GM21723 (cell line): ENCODE data around the gene MTFR1L.

Experiments
- ATAC-seq: cut with Tn5 transposase; IDR thresholded peaks from one replicate; pipeline ENCODE4 v1.9.1; 2021; ENCODE audit warnings: mild to moderate bottlenecking, moderate library complexity; ENCODE audit not compliant: unreplicated experiment

The MTFR1L gene

DNA sequence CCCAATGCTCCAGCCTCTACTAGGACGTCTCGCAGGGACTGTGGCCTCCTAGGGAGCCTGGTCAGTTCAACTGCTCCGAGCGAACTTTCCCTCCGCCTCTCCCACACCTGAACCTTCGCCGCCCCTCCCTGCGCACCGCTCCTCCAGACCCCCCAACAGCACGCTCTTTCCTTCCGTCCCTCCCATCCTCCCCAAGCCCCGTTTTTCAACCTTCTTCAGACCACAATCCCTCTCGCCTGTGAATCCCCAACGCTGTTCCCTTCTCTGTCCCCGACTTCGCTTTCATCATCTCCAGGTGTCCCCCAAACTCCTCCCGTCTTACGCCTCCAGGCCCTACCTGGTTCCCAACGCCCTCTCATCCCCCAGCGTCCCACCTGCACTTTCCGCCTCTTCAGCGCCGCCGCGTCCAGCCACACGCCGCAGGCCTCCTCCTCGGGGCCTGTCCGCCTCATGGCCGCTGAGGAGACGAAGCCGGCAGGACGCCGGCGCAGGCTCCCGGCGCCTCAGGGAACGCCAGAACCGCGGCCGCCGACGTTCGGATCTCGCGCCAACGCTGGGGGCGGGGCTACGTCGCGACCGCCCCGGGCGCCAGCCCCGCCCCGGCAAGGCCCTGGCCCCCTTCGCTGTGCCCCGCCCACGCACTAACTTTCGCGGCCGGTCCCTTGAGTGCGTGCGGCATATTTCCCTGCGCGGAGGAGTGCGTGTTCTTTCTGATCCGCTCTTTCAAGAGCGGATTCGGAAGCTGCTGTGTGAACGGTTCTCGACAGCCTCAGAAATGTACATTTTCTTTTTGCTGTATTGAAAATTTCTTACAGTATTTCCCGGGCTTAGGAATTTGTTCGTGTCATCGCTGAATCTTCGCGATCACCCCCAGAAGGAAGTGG lies 39.4 kb downstream of the MTFR1L start, which contains the start of gene AUNIP:
Gene AUNIP, minus strand, starts transcription at position 552 of the 884 bp plus-strand sequence. Its CDS starts 100 bp downstream, at position 452.
- peak; percentile 90 for ATAC-seq

DNA sequence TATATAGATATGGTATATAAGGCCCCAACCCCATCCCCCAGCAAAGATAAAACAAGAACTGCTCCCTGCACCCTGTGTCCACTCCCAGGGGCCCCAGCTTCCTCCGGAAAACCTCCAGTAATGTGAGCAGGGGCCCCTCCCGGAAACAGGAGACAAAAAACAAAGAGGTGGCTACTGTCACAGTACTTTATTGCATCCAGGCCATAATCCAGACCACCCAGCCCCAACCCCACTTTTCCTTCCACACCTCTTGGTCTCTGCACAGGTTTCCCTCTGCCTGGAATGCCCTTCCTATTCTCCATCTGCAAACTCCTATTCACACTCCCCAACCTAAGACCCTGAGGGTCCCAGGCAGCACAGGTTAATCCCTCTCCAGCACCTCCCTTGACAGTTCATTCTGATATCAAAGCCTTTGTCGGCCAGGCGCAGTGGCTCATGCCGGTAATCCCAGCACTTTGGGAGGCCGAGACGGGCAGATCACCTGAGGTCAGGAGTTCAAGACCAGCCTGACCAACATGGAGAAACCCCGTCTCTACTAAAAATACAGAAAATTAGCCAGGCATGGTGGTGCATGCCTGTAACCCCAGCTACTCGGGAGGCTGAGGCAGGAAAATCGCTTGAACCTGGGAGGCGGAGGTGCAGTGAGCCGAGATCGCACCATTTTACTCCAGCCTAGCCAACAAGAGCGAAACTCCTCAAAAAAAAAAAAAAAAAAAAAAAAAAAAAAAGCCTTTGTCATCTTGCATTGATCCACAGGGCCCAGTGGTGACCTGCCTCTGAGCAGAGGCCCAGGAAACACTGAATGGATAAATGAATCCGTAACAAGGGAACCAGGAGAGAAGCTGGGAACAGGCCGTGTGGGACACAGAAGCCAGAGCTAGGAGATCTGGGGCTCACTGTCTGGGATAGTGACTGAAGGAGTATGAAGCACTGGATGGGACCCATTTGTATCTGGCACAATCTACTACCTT lies 41.8 kb downstream of the MTFR1L start:
- ATAC-seq, result no peak

DNA sequence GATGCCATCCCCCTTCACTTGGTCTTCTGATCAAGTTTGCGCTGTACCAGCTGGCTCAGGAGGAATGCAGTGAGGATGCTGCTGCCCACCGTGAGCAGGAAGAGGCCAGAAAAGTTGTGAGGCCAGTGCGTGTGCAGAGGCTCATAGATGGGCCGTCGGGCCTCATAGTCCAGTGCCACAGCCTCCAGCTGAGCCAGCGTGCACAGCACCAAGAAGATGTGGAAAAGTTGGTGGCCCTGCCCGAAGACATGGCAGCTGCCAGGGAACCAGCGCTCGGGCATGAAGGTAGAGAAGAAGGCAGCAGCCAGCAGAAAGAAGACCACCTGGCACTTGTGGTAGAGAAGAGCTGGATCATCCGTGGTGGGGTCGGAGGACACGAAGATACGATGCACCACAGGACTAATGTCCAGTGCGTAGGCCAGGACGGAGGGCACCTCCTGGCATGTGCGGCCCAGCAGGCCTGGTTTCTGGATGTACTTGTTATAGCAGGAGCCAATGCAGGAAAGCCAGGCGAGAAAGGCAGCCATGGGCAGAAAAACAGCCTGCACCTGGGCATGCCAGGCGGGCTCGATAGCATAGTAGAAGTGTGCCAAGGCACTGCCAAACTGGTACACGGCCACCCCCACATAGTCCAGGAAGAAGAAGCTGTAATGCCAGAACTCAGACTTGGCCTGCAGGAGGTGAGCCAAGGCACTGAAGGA lies 43.2 kb downstream of the MTFR1L start:
- no peak for ATAC-seq

DNA sequence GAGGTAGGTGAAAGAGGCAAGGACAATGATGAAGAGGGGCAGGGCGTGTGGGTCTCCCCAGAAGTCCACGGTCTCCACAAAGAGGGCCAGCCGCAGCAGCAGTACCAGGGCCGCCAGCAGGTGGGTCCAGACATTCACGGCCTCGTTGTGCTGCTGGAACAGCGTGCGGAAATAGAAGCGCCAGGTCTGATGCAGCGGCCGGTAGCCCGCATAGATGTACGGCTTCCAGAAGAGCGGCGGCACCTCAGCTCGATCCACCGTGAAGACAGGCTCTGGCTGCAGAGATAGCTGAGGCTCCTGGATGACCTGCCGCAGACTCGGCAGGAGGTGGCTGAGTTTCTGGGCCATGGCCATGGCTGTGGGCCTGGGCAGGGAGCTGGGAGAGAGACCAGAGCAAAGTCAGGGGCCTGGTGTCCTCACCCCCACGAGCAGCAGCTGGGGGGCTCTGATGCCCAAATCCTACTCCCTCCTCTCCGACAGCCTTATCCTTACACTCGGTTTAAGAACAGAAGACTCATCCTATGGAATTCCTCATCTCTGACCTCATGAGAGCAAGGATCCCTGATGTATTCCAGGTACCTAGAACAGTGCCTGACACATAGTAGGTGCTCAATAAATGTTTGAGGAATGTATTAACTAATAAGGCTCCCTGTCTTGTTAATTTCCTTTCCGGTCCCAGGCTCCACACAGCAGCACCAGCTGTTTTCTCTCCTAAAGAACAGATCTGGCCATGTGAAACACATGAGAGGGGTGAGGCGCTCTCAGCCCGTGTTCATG lies 43.9 kb downstream of the MTFR1L start:
- ATAC-seq, result no peak

DNA sequence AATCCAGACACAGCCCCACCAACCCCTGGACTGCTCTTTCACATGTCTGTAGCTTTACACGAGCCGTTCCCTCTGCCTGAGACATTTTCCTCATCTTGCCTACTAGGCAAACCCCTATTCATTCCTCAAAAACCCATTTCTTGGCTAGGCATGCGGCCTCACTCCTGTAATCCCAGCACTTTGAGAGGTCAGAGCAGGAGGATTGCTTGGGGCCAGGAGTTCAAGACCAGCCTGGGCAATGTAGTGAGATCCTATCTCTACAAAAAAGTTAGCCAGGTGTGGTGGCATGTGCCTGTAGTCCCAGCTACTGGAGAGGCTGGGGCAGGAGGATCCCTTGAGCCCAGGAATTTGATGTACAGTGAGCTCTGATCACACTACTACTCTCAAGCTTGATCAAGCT lies 44.7 kb downstream of the MTFR1L start:
- no peak for ATAC-seq

DNA sequence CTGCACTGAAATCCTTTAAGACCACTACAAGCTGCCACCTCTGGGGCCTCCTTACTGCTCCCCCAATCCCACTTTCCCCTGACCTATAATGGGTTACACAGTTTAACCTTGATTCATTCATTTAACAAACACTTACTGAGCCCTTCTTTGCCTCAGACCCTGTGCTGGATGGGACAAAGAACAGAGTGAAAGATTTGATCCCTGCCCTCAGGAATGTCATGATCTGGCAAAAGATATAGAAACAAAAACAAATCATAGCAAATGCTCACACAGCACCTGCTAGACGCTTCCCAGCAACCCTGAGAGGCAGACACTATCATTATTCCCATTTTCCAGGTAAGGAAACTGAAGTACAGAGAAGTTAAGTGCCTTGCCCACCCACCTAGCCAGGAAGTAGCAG lies 46.5 kb downstream of the MTFR1L start:
- ATAC-seq, result no peak

DNA sequence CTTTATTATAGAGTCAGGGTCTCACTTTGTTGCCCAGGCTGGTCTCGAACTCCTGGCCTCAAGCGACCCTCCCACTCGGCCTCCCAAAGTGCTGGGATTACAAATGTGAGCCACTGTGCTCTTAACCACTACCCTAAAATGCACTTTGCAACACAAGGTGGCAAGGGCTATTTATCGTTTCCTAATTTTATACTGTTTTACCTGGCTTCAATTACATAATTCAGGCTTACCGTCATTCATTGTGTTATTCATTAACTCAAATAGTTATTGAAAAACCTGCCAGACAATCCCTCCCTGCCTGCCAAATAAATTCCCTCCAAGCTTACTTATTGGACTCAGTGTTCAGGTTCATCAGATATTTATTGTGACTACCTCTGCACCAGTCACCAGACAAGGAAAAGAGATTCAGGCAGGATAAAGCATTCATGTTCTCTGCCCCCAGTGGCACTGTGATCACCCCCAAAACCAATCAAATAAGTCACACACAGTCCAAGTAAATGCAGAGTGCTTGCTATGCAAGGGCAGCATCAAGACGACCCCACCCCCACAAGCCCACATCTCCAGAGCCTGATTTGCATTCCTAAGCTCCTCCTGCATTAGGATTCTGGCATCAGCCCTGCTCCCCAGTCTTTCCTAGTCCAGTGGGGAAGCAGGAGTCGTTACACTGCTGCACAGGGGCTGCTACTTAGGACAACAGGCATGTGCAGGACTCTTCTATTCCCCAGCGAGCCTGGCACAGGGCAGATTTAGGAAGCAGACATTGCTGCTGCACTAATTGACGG lies 47.6 kb downstream of the MTFR1L start:
- no peak for ATAC-seq

DNA sequence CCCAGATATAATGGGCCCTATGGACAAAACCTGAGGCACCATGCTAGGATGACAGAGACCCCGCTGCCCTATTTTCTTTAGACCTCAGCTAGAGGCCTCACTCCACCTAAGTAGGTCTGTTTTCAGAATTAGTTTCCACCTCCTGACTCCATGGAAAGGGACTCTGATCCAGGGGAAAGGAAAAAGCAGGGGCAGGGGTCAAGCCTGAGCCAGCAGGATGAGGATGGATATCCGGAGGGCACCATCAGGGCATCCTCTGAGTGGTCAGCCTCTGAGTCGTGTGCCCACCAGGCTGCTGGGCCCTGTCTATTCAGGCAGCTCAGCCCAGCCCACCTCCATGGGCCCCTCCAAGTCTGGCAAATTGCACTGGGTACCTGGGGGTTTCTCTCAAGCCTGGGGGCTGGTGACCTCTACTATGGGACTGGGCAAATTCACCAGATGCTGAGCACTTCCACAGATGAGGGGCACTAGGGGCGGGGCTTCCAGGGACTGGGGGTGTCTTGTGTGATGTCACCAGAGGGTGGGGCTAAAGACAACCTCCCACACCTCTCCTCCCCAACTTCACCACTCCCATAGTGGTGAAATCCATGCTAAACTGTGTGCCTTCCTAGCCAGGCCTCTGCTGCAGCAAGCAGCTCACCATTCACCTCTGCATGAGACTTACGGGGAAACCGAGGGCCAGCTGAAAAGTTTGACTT lies 50.3 kb downstream of the MTFR1L start:
- no peak for ATAC-seq

DNA sequence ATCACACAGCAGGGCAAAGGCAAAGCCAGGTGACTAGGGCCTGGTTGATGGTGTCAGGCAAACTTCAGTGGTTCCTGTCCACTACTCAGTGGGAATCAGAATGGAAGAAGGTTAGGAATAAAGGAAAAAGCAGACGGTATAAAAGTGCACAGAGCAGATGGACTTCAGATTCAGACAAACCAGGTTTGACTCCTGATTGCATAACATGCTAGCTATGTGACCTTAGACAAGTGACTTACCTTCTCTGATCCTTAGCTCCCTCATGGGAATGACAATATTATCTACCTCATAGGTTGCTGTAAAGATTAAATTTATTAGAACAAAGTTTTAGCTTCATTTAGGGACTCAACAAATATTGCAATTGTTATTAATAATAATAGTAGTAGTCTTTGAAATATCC lies 50.9 kb downstream of the MTFR1L start:
- ATAC-seq, result no peak

DNA sequence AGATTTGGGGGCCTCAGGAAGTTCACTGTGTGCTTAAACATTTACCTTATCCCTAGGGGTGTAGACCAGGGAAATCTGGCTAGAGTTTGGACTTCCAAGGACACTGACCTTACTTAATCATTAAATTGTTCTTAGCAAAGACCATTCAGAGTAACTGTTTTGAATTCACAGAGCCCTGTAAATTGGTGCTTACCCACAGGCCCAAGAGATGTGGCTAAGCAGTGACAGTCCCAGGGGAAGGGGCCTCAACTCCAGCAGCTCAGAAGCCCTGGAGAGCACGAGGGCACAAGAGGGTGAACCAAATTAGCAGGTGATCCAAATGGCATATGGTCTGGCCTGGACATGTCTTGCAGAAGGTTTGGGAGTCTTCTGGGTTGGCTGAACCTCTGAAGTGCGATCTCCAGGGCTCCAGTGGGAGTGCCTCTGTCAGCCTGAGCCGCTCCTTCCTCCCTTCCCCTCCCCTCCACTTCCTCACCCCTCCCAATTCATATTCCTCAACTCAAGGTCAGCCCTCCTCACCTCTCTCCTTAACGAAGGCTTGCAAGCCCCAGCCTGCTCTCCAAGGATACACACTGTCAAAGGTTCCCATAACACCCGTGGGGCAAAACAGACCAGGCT lies 51.4 kb downstream of the MTFR1L start:
- no peak for ATAC-seq

DNA sequence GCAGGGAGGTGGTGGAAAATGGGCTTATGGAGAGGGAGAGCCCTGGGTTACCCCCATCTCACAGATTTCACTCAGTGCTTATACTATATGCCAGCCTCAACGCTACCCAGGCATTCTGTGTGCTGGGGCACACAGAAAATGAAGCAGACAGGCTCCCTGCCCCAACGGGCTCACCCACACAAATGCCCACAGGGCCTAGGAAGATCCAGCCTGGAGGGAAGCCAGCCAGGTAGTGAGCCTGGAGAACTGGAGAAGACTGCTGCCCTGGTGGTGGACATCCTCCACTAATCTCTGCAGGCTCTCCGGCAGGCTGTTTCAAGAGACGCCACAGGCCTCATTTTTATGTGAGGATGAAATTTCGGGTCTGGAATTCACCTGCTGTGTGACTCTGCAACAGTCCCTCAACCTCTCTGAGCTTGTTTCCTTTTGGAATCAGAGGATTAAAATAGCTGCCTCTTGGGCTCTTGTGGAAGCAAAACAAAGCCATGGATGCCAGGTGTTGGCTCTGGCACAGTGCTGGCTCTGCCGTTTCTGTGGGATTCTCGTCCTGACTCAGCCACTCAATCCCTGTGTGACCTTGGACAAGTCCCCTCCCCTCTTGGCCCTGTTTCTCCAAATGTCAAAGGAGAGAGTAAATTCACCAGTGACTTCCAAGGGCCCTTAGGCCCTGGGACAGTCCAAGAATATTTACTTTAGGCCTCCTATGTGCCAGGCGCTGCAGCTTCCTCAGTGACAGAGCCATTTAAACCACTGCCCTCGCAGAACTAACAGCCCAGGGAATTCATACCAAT lies 52.1 kb downstream of the MTFR1L start:
- ATAC-seq, result no peak

DNA sequence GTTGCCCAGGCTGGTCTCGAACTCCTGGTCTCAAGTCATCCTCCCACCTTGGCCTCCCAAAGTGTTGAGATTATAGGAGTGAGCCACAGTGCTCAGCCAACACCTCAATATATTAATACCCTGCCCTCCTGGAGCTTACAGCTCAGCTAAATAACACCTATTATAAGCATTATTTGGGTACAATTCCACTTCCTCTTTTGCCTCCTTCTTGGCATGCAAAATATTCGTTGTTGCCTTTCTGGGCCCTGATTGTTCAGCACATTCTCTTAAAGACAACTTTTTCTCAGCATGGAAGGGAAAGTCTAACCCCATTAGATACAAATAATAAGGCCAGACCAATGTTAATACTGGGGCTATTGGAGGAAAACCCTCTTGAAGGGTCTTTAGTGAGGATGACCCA lies 53.0 kb downstream of the MTFR1L start:
- no peak for ATAC-seq

DNA sequence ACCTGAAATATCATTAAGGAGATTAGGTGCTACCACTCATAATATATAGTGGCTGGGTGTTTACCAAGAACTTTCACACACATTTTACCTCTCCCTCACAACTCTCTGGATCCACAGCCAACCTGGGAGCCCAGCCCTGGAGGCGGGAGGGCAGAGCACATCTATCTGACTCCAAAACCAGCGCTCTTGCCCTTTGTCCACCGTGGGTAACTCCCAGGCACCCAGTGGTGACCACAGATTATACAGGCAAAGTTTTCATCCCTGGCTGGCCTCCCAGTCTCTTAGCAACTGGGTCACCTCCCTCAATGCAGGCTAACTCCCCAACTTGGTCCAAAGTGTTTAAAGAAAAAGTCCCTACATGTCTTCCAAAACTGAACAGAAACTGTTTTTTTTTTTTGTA lies 53.4 kb downstream of the MTFR1L start:
- ATAC-seq, result no peak

DNA sequence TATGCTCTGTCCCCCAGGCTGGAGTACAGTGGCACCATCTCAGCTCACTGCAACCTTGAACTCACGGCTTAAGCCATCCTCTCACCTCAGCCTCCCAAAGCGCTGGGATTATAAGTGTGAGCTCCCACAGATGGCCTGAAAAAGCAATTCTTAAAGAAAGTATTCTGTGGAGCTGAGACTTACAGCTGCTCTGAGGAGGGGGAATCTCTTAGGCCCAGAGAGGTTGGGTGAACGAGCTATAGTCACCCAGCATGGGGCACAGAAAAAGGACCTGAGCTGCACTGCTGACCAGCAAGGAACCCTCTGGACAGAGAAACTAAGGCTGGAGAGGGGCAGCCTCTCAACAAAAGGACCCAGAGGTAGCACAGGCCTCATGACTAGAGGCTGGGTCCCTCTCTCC lies 54.5 kb downstream of the MTFR1L start:
- no peak for ATAC-seq

DNA sequence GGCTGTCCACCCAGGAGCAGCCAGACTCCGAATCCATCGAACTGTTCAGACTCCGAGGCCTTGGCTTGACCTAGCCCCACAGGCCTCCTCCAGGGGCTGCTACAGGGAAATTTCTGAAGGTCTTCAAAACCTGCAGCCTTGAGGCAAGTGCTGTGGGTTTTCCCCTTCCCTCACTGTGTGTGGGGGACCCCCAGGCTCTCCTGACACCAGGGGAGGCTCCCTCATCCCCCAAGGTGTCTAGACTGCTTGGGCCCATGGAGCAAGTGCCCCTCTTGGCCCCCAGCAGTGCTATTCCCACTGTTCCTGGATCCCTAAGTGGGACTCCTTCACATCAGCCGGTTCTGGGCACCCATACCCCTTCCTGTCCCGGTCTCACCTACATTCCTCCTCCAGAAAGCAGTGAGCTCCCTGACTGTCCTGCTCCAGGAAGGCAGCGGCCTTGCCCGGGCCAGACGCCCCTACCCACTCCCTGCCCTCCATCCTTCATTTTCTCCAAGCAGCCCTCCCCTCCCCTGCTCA lies 54.9 kb downstream of the MTFR1L start:
- no peak for ATAC-seq

DNA sequence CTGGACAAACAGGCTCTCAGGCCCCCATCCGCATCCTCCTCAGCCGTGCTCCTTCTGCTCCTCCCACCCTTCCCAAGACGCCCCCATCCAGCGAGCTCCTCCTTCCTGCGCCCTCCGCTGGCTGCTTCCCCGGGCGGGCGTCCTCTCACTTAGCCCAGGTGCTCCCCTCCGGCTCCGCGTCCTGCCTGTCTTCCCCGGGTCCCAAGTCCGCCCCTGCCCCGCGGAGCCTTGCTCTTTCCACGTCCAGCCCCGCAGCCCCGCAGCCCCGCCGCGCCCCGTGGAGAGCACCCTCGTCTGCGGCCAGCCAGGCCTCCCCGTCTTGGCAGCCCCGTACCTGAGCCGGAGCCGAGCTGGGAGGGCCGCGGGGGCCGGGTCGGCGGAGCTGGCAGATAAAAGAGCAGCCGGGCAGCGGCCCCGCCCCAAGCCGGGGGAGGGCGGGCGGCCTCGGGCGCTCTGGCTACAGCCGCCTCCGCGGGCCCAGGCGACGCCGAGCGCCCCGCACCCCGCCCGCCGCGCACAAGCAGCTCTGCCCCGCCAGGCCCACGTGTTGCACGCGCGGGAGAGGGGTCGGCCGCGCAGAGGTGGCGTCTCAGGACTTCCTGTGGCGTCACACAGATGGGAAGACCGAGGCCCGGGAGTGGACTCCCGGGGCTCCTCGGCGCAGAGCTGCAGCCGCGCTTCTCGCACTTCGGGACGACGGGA lies 55.6 kb downstream of the MTFR1L start, which contains the start of gene PAQR7:
Gene PAQR7, minus strand, starts transcription at position 555 of the 702 bp plus-strand sequence. CDS start 11,869 bp downstream, outside the sequence.
- peak; percentile 67 for ATAC-seq
